GM19351 (cell line): ENCODE data around the gene TRIM33.
"Not testable (repeated sequence)": the region's sequence is repeated elsewhere in the genome, so short reads cannot be mapped to it uniquely, and the experiment has no call there.

Source experiments
- ATAC-seq: cut with Tn5 transposase; IDR thresholded peaks from one replicate; pipeline ENCODE4 v1.9.1; 2021; ENCODE audit warnings: mild to moderate bottlenecking, moderate library complexity; ENCODE audit not compliant: unreplicated experiment

The TRIM33 gene

DNA sequence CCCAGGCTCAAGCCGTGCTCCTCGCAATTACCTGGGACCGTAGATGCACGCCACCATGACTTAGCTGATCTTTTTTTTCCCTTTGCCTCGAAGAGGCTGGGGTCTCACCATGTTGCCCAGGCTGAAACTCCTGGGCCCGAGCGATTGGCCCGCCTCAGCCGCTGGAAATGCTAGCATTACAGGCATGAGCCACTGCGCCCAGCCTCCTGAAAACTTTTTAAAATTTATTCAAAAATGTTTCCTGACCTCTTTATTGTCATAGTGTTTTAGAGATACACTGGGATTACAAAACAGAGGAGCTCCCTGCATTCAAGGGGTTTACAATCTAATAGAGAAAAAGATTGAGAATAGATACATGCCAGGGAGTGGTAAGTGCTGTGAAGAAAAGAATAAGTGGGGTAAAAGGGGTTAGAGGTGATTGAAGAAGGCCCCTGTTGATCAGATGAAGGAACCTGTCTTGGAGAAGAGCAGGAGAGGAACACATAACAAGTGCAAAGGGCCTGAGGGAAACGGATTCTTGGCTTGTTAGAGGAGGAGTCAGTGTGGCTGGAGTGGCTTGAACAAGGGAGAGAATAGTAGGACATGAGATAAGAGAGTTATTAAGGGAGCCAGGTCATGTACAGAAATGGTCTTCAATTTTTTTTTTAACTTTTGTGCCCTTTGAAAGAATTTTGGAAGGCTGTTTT, 1.7 kb upstream of the TRIM33 start:
- no peak for ATAC-seq

DNA sequence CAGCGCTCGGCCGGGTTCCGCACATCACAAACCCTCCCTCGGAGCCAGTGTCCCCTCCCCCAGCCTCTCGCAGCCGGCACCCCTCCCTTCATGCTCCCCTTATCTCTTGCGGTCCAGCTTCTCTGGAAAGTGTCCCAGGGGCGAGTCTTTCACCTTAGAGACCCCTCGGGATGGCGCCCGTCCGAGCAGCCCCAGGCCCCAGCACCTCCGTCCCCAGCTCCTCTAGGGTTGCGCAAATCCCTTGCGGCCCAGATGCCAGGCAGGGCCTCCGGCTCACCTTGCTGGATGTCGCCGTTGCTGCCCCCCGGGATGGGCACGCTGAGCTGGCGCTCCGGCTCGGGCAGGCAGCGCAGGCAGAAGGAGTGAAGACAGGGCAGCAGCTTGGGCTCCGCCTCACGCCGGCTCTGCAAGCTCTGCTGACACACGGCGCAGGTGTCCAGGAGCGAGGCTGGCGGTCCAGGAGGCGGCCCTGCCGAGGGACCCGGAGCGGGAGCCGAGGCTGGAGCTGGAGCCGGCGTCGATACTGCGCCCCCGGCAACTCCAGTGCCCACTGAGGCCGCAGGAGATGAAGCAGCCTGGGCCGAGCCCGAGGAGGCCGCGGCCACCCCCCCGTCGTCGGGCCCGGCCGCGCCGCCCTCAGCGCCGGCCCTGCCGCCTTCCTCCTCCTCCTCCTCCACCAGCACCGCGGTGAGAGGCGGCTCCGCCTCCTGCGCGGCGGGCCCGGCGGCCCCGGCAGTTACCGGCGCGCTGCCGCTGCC, 550 bp downstream of the TRIM33 start:
- peak; percentile 56 for ATAC-seq

DNA sequence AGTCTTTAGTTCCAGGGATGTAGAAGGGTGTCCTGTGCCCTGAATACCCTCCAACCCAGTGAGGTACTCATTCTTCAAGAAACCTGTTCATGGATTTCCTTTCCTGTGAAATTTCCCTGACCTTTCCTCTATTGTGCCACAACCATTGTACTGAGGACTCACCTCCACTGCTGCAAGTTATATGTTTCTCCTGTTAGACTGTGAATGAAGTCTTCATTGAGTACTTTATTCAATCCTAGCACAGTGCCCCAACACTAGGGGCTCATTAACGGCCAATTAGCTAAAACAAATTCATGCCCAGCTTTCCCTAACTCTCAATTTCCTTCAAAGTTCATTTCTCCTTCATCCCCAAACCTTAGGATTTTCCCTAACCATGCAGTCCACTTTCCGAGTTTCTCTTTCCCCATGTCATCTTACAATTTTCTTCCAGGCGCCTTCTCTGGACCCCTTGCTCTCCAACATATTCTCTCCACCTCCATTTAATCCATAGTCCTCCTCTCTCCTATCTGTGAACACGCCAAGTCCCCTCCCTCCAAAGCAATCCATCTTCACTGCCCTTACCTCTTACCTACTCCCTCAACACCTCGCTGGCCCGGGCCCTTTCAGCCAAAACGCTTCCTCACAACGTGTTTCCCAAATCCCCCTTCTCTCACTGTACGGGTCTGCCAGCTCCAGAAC, 1.3 kb downstream of the TRIM33 start:
- ATAC-seq = no peak

DNA sequence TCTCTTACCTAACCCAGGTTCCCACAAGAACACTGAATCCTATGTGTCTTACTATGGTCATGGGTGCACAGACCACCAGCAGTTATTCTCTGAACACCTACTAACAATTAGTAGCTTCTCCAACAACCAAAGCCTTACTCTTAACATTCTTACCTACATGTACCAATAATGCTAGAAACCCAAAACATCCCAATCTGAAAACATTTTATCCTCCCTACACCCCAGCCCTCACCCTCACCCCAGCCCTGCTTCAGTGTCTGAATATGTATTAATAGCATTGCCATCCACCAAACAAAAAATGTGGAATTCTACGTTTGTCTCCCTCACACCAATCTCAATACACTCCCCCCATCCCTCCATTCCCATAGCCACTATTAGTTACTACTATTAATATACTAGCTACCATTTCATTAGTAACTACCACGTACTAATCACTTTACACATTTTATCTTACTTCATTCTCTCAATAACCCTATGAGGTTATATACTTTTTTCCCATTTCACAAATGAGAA, 2.6 kb downstream of the TRIM33 start:
- ATAC-seq = no peak

DNA sequence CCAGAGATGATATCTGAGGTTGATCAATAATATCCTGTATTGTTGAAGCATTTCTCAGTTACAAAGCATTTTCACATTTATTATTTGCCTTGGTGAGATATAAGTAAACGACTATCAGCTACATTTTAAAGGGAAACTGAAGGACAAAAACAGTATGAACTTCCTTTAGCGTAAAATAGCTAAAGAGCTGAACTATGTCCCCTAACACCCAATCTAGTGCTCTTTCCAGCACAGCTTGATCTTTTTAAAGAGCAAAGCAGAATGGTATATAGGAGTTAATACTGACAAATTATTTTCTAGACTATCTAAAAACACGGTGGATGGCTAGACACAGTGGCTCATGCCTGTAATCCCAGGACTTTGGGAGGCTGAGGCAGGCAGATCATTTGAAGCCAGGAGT, 3.5 kb downstream of the TRIM33 start:
- no peak for ATAC-seq

DNA sequence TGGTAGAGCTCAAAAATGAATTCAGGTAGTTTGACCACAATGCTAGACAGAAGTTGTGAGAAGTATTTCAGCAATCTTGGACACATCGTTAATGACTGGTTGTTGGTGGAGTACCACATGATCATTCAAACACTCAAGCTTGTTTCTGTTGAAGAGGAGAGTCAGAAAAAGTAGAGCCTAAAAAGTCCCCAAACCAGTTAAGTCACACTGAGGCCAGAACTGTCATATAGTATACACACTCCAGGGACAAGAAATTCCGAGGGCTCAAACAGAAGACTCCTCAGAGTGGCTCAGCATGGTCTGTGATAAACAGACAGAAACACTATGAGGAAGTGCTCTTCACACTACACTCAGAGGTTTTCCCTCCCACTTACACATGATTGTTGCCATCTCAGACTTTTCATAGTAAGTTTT, 5.8 kb downstream of the TRIM33 start:
- no peak for ATAC-seq

DNA sequence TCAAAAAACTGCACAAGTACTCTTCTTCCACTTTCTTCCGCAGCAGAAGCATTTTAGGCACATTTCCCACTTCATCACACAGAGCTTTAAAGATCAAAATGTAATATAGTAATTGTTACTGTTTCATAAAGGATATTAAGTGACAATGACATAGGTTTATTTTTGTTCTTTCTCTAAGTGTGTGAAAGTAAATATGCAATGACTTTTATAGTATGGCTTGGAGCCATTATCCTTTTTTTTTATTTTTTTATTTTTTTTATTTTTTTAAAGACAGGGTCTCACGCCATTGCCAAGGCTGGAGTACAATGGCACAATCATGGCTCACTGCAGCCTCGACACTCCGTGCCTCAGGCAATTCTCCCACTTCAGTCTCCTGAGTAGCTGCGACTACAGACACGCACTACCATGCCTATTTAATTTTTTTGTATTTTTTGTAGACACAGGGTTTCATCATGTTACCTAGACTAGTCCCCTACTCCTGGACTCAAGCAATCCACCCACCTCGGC, 7.0 kb downstream of the TRIM33 start:
- no peak for ATAC-seq

DNA sequence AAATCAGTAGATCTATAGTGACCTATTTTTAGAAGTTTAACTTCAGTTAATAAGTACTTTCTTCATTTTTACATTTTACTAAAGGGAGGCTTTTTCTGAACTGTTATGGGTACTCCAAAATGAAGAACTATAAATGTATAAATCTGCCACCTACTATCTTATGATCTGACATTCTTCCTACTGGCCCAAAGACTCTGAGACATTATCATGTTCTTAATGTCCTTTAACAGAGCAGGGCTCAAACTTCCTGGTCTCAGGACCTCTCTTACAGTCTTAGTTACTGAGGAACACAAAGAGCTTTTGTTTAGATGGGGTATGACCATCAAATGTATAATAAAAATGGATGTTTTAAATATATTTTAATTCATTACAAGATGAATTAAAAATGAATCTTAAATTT, 8.9 kb downstream of the TRIM33 start:
- ATAC-seq = no peak

DNA sequence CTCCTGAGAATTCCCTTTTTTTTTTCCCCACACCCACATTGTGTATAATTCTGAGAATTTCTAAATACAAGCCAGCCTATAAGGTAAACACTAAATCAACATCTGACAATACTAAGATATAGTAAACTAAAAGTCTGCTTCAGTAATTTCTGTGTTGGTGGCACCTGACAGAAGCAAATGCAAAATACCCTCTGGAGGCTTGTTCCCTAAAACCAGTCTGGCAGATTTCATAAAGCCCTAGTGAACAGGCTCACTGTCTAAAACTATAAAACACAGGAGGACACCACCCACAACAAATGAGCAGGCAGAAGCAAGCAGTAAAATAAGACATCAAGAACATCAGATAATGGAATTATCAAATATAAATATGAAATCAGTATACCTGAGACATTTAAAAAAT, 11.5 kb downstream of the TRIM33 start:
- ATAC-seq = no peak

DNA sequence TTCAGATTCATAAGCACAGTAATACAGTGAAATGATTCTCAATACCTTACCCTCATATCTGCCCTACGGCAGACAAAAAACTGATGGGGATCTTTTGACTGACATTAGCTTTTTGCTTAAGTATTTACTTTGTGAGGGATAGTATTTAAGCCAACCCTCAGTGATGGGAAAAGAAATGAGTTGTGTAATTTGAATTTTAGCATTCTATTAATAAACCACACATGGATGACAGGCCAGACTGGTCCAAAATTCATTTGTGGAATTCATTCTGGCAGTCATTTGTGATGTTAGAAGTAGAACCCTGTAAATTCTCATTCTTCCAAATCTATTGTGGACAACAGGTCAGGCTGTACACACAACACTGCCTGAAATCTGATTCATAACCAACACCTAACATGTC, 14.9 kb downstream of the TRIM33 start:
- ATAC-seq = no peak

DNA sequence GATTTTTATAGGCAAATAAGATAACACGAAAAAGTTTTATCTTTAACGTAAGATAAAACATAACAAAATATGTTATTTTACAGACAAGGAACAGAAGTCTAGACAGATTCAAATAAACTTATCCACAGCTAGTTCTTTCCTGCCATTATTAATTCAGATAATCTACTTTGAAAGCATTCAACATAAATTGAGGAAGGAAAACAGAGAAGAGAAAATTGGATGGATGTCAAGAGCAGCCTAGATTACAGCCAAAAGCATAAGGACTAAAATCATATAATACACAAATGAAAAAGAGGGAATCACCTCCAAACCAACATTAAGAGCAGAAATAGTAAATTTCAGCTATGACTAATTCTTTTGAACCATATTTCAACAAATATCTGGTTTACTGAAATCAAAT, 15.5 kb downstream of the TRIM33 start:
- ATAC-seq = no peak

DNA sequence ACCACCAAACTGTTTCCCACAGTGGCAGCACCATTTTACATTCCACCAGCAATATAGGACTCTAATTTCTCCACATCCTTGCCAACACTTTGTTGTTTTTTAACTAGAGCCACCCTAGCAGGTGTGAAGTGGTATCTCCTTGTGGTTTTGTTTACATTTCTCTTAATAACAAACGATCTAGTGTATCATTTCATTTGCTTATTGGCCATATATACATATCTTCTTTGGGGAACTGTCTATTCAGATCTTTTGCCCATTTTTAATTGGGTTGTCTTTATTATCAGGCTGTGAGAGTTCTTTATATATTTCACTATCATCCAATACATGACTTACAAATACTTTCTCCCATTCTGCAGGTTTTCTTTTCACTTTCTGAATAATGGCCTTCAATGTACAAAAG, 18.0 kb downstream of the TRIM33 start:
- ATAC-seq = no peak

DNA sequence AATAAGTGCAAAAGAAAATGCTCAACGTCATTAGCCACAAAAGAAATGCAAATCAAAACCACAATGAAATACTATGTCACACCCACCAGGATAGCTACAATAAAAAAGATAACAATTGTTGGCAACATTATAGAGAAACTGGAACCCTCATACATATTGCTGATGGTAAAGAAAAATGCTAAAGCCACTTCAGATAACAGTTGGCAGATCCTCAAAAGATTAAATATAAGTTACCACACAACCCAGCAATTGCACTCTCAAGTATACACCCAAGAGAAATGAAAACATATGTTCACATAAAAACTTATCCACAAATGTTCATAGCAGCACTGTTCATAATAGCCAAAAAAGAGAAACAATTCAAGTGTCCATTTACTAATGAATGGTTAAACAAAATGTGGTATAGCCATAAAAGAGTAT, 20.7 kb downstream of the TRIM33 start:
- no peak for ATAC-seq

DNA sequence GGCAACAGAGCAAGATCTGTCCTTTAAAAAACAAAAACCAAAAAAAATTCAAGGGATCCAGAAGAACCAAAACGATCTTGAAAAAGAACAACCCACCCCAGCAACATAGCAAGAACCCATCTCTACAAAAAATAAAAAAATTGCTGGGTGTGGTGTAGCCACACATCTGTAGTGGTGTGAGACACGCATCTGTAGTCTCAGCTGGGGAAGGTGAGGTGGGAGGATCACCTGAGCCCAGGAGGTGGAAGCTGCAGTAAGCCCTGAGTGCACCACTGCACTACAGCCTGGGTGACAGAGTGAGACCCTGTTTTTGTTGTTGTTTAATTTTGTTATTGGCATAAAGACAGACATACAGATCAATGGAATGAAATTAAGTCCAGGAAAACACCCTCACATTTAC, 22.3 kb downstream of the TRIM33 start:
- no peak for ATAC-seq

DNA sequence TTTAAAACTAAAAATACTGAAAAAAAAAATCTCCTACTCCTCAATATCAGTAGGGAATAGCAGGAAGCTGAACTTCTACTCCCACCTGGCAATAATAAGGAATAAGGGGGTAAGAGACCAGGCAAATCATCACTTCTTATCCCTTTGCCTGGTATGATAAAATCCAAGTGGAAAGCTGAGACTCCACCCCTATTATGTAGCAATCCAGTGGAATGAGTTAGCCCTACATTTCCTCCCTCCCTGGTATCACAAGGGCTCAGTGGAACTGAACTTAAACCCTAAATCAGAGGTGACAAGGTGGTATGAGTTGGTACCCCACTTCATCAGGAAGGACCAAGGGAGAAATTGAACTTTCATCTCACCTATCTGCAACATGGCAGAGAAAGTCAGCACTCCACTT, 25.7 kb downstream of the TRIM33 start:
- ATAC-seq = no peak

DNA sequence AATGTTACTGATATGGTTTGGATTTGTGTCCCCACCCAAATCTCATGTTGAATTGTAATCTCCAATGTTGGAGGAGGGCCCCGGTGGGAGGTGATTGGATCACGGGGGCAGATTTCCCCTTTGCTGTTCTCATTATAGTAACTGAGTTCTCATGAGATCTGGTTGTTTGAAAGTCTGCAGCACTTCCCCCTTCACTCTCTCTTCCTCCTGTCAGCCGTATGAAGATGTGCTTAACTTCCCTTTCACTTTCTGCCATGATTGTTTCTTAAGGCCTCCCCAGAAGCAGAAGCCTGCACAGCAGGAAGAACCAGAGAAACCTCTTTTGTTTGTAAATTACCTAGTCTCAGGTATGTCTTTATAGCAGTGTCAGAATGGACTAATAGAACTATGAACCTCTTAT, 28.4 kb downstream of the TRIM33 start:
- ATAC-seq = peak; percentile 78

DNA sequence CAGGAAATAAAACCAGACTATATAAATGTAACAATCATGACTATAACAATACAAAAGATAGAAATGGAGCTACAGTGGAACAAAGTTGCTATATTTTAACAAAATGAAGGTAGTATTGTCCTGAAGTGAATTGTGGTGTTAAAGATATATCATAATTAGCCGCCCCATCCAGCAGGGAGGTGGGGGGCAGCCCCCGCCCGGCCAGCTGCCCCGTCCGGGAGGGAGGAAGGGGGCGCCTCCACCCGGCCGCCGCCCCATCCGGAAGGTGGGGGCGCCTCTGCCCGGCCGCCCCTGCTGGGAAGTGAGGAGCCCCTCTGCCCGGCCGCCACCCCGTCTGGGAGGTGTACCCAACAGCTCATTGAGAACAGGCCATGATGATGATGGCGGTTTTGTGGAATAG, 31.4 kb downstream of the TRIM33 start:
- ATAC-seq = not testable (repeated sequence)

DNA sequence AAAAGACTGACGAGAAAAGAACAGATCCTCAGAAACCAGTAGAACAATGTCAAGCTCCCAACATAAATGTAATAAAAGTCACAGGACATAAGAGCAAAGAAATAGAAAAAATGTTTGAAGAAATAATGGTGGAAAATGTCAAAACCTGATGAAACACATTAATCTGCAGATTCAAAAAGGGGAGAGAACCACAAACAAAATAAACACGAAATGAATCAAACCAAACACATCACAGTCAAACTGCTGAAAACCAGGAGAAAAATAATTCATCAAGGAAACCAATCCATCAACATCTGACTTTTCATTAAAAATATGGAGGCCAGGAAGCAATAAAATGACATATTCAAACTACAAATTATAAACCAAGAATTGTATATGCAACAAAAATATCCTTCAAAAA, 31.9 kb downstream of the TRIM33 start:
- no peak for ATAC-seq

DNA sequence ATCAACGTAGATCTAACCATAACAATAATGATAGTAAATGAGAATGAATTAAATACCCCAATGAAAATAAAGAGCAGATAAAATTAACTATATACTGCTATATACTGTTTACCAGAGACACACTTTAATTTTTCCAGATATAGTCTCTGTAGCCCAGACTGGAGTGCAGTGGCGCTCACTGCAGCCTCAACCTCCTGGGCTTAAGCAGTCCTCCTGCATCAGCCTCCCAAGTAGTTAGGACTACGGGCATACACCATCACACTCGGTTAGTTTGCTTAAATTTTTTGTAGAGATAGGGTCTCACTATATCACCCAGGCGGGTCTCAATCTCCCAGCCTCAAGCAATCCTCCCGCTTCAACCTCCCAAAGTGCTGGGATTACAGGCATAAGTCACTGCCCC, 37.2 kb downstream of the TRIM33 start:
- ATAC-seq = no peak

DNA sequence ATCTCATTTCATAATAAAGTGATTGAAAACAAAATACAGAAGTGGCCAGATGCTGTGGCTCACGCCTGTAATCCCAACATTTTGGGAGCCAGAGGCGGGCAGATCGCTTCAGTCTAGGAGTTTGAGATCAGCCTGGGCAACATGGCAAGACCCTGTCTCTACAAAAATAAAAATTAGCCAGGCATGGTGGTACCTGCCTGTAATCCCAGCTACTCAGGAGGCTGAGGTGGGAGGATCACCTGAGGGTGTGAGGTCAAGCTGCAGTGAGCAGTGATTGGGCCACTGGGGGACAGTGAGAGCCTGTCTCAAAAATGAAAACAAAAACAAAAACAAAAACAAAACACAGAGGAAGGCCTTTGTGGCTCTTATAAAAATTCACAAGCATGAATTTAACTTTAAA, 38.6 kb downstream of the TRIM33 start:
- no peak for ATAC-seq

DNA sequence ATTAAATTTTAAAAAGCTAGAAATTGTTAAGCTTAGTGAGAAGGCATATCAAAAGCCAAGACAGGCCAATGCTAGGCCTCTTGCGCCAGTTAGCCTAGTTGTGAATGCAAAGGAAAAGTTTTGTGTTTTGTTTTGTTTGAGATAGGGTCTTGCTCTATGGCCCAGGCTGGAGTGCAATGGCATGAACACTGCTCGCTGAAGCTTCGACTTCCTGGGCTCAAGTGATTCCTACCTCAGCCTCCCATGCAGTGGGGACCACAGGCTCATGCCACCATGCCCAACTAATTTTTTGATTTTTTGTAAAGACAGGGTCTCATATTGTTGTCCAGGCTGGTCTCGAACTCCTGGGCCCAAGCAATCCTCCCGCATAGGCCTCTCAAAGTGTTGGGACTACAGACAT, 40.3 kb downstream of the TRIM33 start:
- ATAC-seq = no peak
